ENCODE results near the gene SYCN. TPM values are rescaled to one million over a fixed set of nuclear protein-coding genes. Genes with fewer than 3 reads are reported as not detected.

SYCN gene
- total RNA-seq, 4 donors from 2014 or later = not detected

GRCh38 chr19:39158646-39159260 lies 45.3 kb downstream of the SYCN start:
- Histone ChIP-seq H3K27ac (peak overlapping the region; percentile 35), H3K4me1 (peaks cover 81% of the 10 kb centered on the region), H3K4me3 (no peak overlapping the region), H3K36me3 (no peaks in the 10 kb centered on the region), H3K9me3 (no peaks in the 10 kb centered on the region), H3K27me3 (no peaks in the 10 kb centered on the region)
- 88% methylated on average over 9 of the region's 12 CpGs for WGBS
- DNase-seq (ENCODE audit: low spot score in 2 of 2) = no peak
- TF ChIP-seq POLR2AphosphoS5 (IDR thresholded peaks at IDR 0.05) (no peak), CTCF (IDR thresholded peaks at IDR 0.05) (no peak), EP300 (IDR thresholded peaks at IDR 0.05) (no peak), POLR2A (IDR thresholded peaks at IDR 0.05) (no peak)

- no peaks in the 10 kb centered on the region for H3K9me3 ChIP-seq
- H3K36me3 ChIP-seq = no peaks in the 10 kb centered on the region
- H3K4me1 ChIP-seq = peaks cover 83% of the 10 kb centered on the region
- TF ChIP-seq CTCF (IDR thresholded peaks at IDR 0.05) = no peak
- no peak for TF ChIP-seq POLR2AphosphoS5 (IDR thresholded peaks at IDR 0.05)
- no peak for TF ChIP-seq EP300 (IDR thresholded peaks at IDR 0.05)
- TF ChIP-seq POLR2A (IDR thresholded peaks at IDR 0.05) = no peak
- no peak overlapping the region for H3K4me3 ChIP-seq
- DNase-seq (ENCODE audit: low spot score in 2 of 2) = no peak
- peak overlapping the region; percentile 35 for H3K27ac ChIP-seq
- WGBS = 96% methylated on average over 9 of the region's 15 CpGs
- H3K27me3 ChIP-seq = no peaks in the 10 kb centered on the region
Measured at GRCh38 chr19:39157997-39158389, 46.1 kb downstream of the SYCN start.

DNA sequence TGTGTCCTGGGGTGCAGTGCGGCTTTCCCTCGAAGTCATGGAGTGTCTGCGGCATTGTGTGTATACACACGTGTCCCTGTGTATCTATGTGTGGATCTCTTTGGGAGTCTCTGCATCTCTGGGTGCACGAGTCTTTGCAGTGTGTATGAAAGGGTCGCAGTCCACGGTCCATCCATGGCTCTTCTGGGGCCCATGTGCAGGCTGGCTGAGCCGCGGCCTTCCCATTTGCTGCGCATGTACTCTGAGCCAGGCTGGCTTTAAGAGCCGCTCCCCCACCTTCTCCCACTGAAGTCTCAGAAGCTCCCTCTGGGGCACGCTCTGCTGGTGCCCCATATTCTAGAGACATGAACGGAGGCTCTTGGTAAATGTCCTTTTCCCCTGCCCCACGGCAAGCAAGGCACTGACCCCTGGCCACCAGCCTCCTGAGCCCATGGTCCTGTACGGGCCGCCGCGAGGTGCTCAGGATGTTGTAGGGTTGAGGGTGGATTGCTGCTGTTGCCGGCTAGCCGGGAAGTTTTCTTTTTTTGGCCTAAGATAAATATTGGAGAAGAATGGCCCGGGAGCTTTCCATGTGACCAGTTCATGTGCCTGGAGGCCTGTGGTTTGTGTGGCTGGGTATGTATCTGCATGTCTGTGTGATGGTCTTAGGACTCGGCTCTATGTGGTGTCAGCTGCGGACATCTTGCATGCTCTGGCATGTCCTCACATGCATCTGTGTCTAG lies 46.6 kb downstream of the SYCN start:
- WGBS = 84% methylated on average over 15 of the region's 23 CpGs
- Histone ChIP-seq H3K27ac (peak overlapping the region; percentile 75), H3K36me3 (no peaks in the 10 kb centered on the region), H3K9me3 (no peaks in the 10 kb centered on the region), H3K27me3 (no peaks in the 10 kb centered on the region), H3K4me1 (peaks cover 80% of the 10 kb centered on the region), H3K4me3 (peak overlapping the region; percentile 19)
- TF ChIP-seq POLR2AphosphoS5 (IDR thresholded peaks at IDR 0.05) = no peak
- TF ChIP-seq POLR2A (IDR thresholded peaks at IDR 0.05) = no peak
- TF ChIP-seq CTCF (IDR thresholded peaks at IDR 0.05) = no peak
- no peak for TF ChIP-seq EP300 (IDR thresholded peaks at IDR 0.05)
- DNase-seq (ENCODE audit: low spot score in 2 of 2) = no peak

- Histone ChIP-seq H3K4me3 (peak overlapping the region; percentile 19), H3K36me3 (no peaks in the 10 kb centered on the region), H3K9me3 (no peaks in the 10 kb centered on the region), H3K27ac (peak overlapping the region; percentile 75), H3K4me1 (peaks cover 78% of the 10 kb centered on the region), H3K27me3 (no peaks in the 10 kb centered on the region)
- no peak for DNase-seq (ENCODE audit: low spot score in 2 of 2)
- TF ChIP-seq POLR2AphosphoS5 (IDR thresholded peaks at IDR 0.05) = no peak
- TF ChIP-seq POLR2A (IDR thresholded peaks at IDR 0.05) = no peak
- TF ChIP-seq CTCF (IDR thresholded peaks at IDR 0.05) = no peak
- no peak for TF ChIP-seq EP300 (IDR thresholded peaks at IDR 0.05)
- 61% methylated on average over 4 of the region's 24 CpGs for WGBS
Measured at GRCh38 chr19:39156326-39157230, 47.5 kb downstream of the SYCN start.

Data from suprapubic skin (tissue), 4 donors.